HCT116 (cell line): ENCODE measurements around the gene MAGI3.

Experiments
- EZH2 ChIP-seq: fragments of 200-600 bp; sonication (generic); IDR thresholded peaks from 2 replicates; pipeline ENCODE4 v1.6.1; 2017; ENCODE audit warnings: antibody characterized with exemption, mixed run types
- POLR2A ChIP-seq: IDR thresholded peaks from 2 replicates; pipeline ENCODE4 v1.7.0; 2011; ENCODE audit warnings: borderline replicate concordance; ENCODE audit not compliant: insufficient read depth, insufficient read length; ENCODE audit errors: extremely low read depth
- POLR2AphosphoS5 ChIP-seq: IDR thresholded peaks from 2 replicates; pipeline ENCODE4 v1.6.1; 2011; ENCODE audit warnings: mild to moderate bottlenecking, low read depth, low read length, moderate library complexity
- RAD21 ChIP-seq: IDR thresholded peaks from 2 replicates; pipeline ENCODE4 v1.6.1; 2012; ENCODE audit warnings: low read depth, mild to moderate bottlenecking
- SP1 ChIP-seq: IDR thresholded peaks from 2 replicates; pipeline ENCODE4 v1.6.1; 2012; ENCODE audit warnings: low read depth
- TCF7L2 ChIP-seq: IDR thresholded peaks from 2 replicates; pipeline ENCODE4 v1.7.0; 2011; ENCODE audit warnings: borderline replicate concordance, inconsistent platforms; ENCODE audit not compliant: insufficient read depth, insufficient read length; ENCODE audit errors: extremely low read depth
- YY1 ChIP-seq: IDR thresholded peaks from 2 replicates; pipeline ENCODE4 v1.6.1; 2011; ENCODE audit warnings: low read length, low read depth, moderate library complexity, mild to moderate bottlenecking; ENCODE audit not compliant: insufficient replicate concordance; ENCODE audit errors: extremely low read depth
- ZFX ChIP-seq: fragments of 450-650 bp; IDR thresholded peaks from 2 replicates; pipeline ENCODE4 v1.6.1; 2017
- ZNF274 ChIP-seq: fragments of 200-500 bp; sonication (Bioruptor generic); IDR thresholded peaks from 2 replicates; pipeline ENCODE4 v1.6.1; 2014; ENCODE audit warnings: mild to moderate bottlenecking, low read depth, low read length, inconsistent platforms
- TF ChIP-seq, protein P1 (sequence below), 3 experiments: fragments of 200-600 bp in 1 of 3; sonication (generic) in 1 of 3; IDR thresholded peaks in 2 of 3; conservative IDR thresholded peaks in 1 of 3; 2 replicates each; pipeline ENCODE4 v1.5.1; 2012 to 2017; ENCODE audit warnings: low read depth in 2 of 3, low read length in 2 of 3, antibody characterized with exemption in 1 of 3, borderline replicate concordance in 1 of 3, control low read depth in 1 of 3, mild to moderate bottlenecking in 1 of 3, mixed read lengths in 1 of 3, mixed run types in 1 of 3, moderate library complexity in 1 of 3; ENCODE audit not compliant: insufficient read depth in 1 of 3
- TF ChIP-seq, protein P2 (sequence below): IDR thresholded peaks from 2 replicates; pipeline ENCODE4 v1.6.1; 2011; ENCODE audit warnings: mild to moderate bottlenecking, low read length, moderate library complexity; ENCODE audit not compliant: insufficient replicate concordance; ENCODE audit errors: extremely low read depth
- TF ChIP-seq, protein P3 (sequence below): IDR thresholded peaks from 2 replicates; pipeline ENCODE4 v1.6.1; 2012
- TF ChIP-seq, protein P4 (sequence below): IDR thresholded peaks from 2 replicates; pipeline ENCODE4 v1.6.1; 2012
- TF ChIP-seq, protein P5 (sequence below): IDR thresholded peaks from 2 replicates; pipeline ENCODE4 v1.6.1; 2012; ENCODE audit warnings: low read depth

DNA sequence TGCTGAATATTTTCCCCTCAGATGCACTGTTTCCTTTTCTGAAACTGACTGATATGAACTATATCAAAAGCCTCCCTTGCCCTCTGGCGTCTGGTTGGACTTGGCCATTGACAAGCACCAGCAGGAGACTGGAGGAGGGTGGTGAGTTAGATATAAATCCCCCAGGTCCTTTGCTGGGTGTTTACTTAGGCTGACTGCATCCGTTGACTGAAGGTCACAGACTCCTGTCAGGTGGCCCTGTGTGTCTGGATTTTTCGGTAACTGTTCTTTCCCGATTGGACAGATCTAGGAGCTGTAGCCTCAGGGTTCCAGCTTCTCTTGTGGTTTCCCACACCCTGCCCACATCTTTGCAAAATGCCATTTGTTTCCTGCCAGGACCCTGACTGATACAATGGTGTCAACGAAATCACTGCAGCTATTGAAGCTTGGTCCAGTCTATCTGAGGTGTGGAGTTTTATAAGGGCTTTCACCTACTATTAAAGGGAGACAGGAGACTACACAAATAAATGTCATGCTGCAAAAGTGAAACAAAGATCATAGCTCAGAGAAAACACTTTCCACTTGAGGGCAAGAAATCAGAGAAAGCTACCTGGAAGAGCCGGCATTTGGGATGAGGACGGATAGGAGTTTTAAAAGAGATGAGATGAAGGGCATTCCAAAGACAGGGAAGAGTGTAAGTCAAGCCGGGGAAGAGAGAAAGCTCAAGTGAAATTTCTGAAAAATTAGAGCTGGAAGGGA lies 1.5 kb upstream of the MAGI3 start:
- TF ChIP-seq RAD21, result peak; percentile 38; the same call in 1 of the 2 replicates
- TF ChIP-seq, protein P1, sequence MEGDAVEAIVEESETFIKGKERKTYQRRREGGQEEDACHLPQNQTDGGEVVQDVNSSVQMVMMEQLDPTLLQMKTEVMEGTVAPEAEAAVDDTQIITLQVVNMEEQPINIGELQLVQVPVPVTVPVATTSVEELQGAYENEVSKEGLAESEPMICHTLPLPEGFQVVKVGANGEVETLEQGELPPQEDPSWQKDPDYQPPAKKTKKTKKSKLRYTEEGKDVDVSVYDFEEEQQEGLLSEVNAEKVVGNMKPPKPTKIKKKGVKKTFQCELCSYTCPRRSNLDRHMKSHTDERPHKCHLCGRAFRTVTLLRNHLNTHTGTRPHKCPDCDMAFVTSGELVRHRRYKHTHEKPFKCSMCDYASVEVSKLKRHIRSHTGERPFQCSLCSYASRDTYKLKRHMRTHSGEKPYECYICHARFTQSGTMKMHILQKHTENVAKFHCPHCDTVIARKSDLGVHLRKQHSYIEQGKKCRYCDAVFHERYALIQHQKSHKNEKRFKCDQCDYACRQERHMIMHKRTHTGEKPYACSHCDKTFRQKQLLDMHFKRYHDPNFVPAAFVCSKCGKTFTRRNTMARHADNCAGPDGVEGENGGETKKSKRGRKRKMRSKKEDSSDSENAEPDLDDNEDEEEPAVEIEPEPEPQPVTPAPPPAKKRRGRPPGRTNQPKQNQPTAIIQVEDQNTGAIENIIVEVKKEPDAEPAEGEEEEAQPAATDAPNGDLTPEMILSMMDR (IDR thresholded peaks at IDR 0.05 in 2 of 3, conservative IDR thresholded peaks at IDR 0.05 in 1 of 3; ENCODE audit: borderline replicate concordance in 1 of 3, insufficient read depth in 1 of 3, low read depth in 2 of 3, low read length in 2 of 3), result no peak
- no peak for TF ChIP-seq EZH2
- no peak for TF ChIP-seq POLR2AphosphoS5
- TF ChIP-seq, protein P2, sequence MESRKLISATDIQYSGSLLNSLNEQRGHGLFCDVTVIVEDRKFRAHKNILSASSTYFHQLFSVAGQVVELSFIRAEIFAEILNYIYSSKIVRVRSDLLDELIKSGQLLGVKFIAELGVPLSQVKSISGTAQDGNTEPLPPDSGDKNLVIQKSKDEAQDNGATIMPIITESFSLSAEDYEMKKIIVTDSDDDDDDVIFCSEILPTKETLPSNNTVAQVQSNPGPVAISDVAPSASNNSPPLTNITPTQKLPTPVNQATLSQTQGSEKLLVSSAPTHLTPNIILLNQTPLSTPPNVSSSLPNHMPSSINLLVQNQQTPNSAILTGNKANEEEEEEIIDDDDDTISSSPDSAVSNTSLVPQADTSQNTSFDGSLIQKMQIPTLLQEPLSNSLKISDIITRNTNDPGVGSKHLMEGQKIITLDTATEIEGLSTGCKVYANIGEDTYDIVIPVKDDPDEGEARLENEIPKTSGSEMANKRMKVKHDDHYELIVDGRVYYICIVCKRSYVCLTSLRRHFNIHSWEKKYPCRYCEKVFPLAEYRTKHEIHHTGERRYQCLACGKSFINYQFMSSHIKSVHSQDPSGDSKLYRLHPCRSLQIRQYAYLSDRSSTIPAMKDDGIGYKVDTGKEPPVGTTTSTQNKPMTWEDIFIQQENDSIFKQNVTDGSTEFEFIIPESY, result no peak
- no peak for TF ChIP-seq POLR2A
- TF ChIP-seq, protein P3, sequence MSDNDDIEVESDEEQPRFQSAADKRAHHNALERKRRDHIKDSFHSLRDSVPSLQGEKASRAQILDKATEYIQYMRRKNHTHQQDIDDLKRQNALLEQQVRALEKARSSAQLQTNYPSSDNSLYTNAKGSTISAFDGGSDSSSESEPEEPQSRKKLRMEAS, result no peak
- TF ChIP-seq SP1, result no peak
- TF ChIP-seq ZNF274, result no peak
- TF ChIP-seq, protein P4, sequence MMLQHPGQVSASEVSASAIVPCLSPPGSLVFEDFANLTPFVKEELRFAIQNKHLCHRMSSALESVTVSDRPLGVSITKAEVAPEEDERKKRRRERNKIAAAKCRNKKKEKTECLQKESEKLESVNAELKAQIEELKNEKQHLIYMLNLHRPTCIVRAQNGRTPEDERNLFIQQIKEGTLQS, result no peak
- no peak for TF ChIP-seq YY1
- TF ChIP-seq, protein P5, sequence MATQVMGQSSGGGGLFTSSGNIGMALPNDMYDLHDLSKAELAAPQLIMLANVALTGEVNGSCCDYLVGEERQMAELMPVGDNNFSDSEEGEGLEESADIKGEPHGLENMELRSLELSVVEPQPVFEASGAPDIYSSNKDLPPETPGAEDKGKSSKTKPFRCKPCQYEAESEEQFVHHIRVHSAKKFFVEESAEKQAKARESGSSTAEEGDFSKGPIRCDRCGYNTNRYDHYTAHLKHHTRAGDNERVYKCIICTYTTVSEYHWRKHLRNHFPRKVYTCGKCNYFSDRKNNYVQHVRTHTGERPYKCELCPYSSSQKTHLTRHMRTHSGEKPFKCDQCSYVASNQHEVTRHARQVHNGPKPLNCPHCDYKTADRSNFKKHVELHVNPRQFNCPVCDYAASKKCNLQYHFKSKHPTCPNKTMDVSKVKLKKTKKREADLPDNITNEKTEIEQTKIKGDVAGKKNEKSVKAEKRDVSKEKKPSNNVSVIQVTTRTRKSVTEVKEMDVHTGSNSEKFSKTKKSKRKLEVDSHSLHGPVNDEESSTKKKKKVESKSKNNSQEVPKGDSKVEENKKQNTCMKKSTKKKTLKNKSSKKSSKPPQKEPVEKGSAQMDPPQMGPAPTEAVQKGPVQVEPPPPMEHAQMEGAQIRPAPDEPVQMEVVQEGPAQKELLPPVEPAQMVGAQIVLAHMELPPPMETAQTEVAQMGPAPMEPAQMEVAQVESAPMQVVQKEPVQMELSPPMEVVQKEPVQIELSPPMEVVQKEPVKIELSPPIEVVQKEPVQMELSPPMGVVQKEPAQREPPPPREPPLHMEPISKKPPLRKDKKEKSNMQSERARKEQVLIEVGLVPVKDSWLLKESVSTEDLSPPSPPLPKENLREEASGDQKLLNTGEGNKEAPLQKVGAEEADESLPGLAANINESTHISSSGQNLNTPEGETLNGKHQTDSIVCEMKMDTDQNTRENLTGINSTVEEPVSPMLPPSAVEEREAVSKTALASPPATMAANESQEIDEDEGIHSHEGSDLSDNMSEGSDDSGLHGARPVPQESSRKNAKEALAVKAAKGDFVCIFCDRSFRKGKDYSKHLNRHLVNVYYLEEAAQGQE, result no peak
- no peak for TF ChIP-seq TCF7L2
- no peak for TF ChIP-seq ZFX
